K562 (cell line): ENCODE data around the gene HSD3B2. TPM values are rescaled to one million over a fixed set of nuclear protein-coding genes. Genes with fewer than 3 reads are reported as not detected.

Experiments used
- ATAC-seq: fragments of 200-7000 bp; cut with Tn5 transposase; 3 replicates; pipeline ENCODE4 v1.9.1; 2020; ENCODE audit warnings: moderate library complexity
- BruUV-seq: library from RNA; stranded (reverse); fragments of 400-500 nt; replicated peaks from 2 replicates; lab custom pipeline; 2021; lab: Mats Ljungman, UMichigan
- CTCF ChIA-PET: fragments of 300-600 bp; formaldehyde crosslinking; extraction: SDS; loops from one replicate; lab custom pipeline; 2021; ENCODE audit warnings: low intra/inter-chr PET ratio; lab: Yijun Ruan, JAX
- POLR2A ChIA-PET: fragments of 300-600, 350-650 bp; sonication (Branson Sonifier 250); formaldehyde crosslinking; extraction: SDS; loops from one replicate; lab custom pipeline; 2021; ENCODE audit warnings: antibody characterized with exemption, inconsistent platforms; lab: Yijun Ruan, JAX
- DNase-seq, 4 experiments: peaks; one replicate each; pipeline versions ENCODE4 v3.0.0 to v3.0.0-alpha.2; 2011 to 2018; ENCODE audit warnings: low spot score in 3 of 4, mixed read lengths in 3 of 4; ENCODE audit errors: extremely low read depth in 1 of 4
- FAIRE-seq: peaks from 2 replicates; lab custom pipeline; 2011; peaks lifted over from hg19 to GRCh38; lab: Jason Lieb, UNC
- H2AFZ ChIP-seq: 2 replicates; pipeline ENCODE4 v1.6.0; 2011; ENCODE audit warnings: low read depth, low read length, control low read depth, inconsistent platforms
- H3K27ac ChIP-seq: fragments of 200-600 bp; 3 replicates; pipeline ENCODE4 v1.8.0; 2011; ENCODE audit warnings: low read depth, mild to moderate bottlenecking, control low read depth, inconsistent platforms, low read length, moderate library complexity, mixed read lengths; ENCODE audit errors: extremely low read depth
- H3K27me3 ChIP-seq, 2 experiments: fragments of 300-600 bp in 1 of 2; 2 replicates in 1 of 2; 3 replicates in 1 of 2; pipeline versions ENCODE4 v1.6.0 to v1.8.0; 2011; ENCODE audit warnings: inconsistent platforms in 2 of 2, low read length in 2 of 2, mild to moderate bottlenecking in 1 of 2, mixed read lengths in 1 of 2, moderate library complexity in 1 of 2; ENCODE audit not compliant: control insufficient read depth in 2 of 2, insufficient read depth in 2 of 2
- H3K36me3 ChIP-seq: fragments of 300-600 bp; 3 replicates; pipeline ENCODE4 v1.8.0; 2011; ENCODE audit warnings: mild to moderate bottlenecking, low read length, inconsistent platforms; ENCODE audit not compliant: control insufficient read depth, insufficient read depth
- H3K4me1 ChIP-seq, 2 experiments: fragments of 200-600 bp in 1 of 2; replicated peaks in 1 of 2; 2 replicates in 1 of 2; 3 replicates in 1 of 2; pipeline versions ENCODE4 v1.5.1 to v1.8.0; 2011; ENCODE audit warnings: inconsistent platforms in 2 of 2, low read length in 2 of 2, mild to moderate bottlenecking in 1 of 2, mixed read lengths in 1 of 2, moderate library complexity in 1 of 2; ENCODE audit not compliant: control insufficient read depth in 2 of 2, insufficient read depth in 2 of 2
- H3K4me2 ChIP-seq: 2 replicates; pipeline ENCODE4 v1.6.1; 2011; ENCODE audit warnings: low read length, control low read depth, inconsistent platforms, mixed read lengths; ENCODE audit not compliant: insufficient read depth
- H3K4me3 ChIP-seq: fragments of 200-600 bp; sonication (generic), shearing (Covaris generic); 2 replicates; pipeline ENCODE4 v1.5.1; 2016; ENCODE audit warnings: control low read depth, inconsistent platforms
- H3K79me2 ChIP-seq: fragments of 200-600 bp; 3 replicates; pipeline ENCODE4 v1.8.0; 2011; ENCODE audit warnings: low read length, inconsistent platforms; ENCODE audit not compliant: control insufficient read depth, insufficient read depth
- H3K9ac ChIP-seq, 2 experiments: 2 replicates each; pipeline versions ENCODE4 v1.6.0 to v1.6.1; 2011; ENCODE audit warnings: low read depth in 2 of 2, low read length in 2 of 2, control low read depth in 1 of 2, inconsistent platforms in 1 of 2, mild to moderate bottlenecking in 1 of 2, mixed read lengths in 1 of 2; ENCODE audit not compliant: insufficient read depth in 1 of 2
- H3K9me1 ChIP-seq: one replicate; pipeline ENCODE4 v1.6.0; 2011; ENCODE audit warnings: inconsistent platforms, mild to moderate bottlenecking, low read length, moderate library complexity; ENCODE audit not compliant: control insufficient read depth, insufficient read depth
- H3K9me3 ChIP-seq: replicated peaks from 2 replicates; pipeline ENCODE4 v1.5.1; 2011; ENCODE audit warnings: low read depth, low read length, inconsistent platforms; ENCODE audit not compliant: control insufficient read depth, insufficient read depth
- H4K20me1 ChIP-seq: replicated peaks from 2 replicates; pipeline ENCODE4 v1.6.1; 2011; ENCODE audit warnings: low read length, inconsistent platforms, mixed read lengths; ENCODE audit not compliant: control insufficient read depth, insufficient read depth
- BMI1 ChIP-seq: fragments of 150-350 bp; IDR thresholded peaks from 2 replicates; pipeline ENCODE4 v1.6.1; 2014; ENCODE audit warnings: low read length
- IRF2 ChIP-seq: sonication (generic); formaldehyde crosslinking; IDR thresholded peaks from 2 replicates; pipeline ENCODE4 v1.8.1; 2022; ENCODE audit warnings: mild to moderate bottlenecking, missing genetic modification reagents
- MLX ChIP-seq, 2 experiments: fragments of 450-650 bp in 1 of 2; sonication (generic) in 1 of 2; formaldehyde crosslinking; conservative IDR thresholded peaks; 2 replicates each; pipeline versions ENCODE4 v1.4.0 to v1.8.1; 2020 to 2022; ENCODE audit warnings: mild to moderate bottlenecking in 1 of 2, missing genetic modification reagents in 1 of 2
- NCOR1 ChIP-seq: fragments of 450-650 bp; IDR thresholded peaks from 2 replicates; pipeline ENCODE4 v1.6.1; 2016; ENCODE audit warnings: mild to moderate bottlenecking, moderate library complexity
- NFIX ChIP-seq: fragments of 250-450 bp; sonication (Bioruptor Pico); IDR thresholded peaks from 2 replicates; pipeline ENCODE4 v1.4.0; 2020; ENCODE audit warnings: low read depth, mild to moderate bottlenecking, moderate library complexity
- NR2C1 ChIP-seq, 2 experiments: fragments of 450-650 bp; IDR thresholded peaks; 2 replicates each; pipeline ENCODE4 v1.6.1; 2017; ENCODE audit warnings: mild to moderate bottlenecking in 2 of 2, antibody characterized with exemption in 1 of 2, inconsistent platforms in 1 of 2, missing compliant biosample characterization in 1 of 2, missing genetic modification characterization in 1 of 2
- ZNF324 ChIP-seq: fragments of 250-450 bp; sonication (Bioruptor Pico); IDR thresholded peaks from 2 replicates; pipeline ENCODE4 v1.4.0; 2020; ENCODE audit warnings: mild to moderate bottlenecking
- WGBS: fragments of 100-300 bp; shearing (Covaris generic); methylation state at CpG from one replicate; pipeline ENCODE4 v1.1.6; 2016; ENCODE audit warnings: low coverage, mixed read lengths; ENCODE audit not compliant: insufficient coverage; ENCODE audit errors: missing lambda C conversion rate; 5-methylcytosine and 5-hydroxymethylcytosine counted together
- in situ Hi-C: fragments of 300-500 bp; cut with MboI; formaldehyde crosslinking; loops from 4 replicates; pipeline ENCODE4 v1.15.0; 2018; ENCODE audit warnings: inconsistent platforms, mixed read lengths
- intact Hi-C: fragments of 100-400 bp; cut with micrococcal nuclease; formaldehyde crosslinking; loops from 2 replicates; pipeline ENCODE4 v1.14.2; 2022
- polyA plus RNA-seq, 8 experiments: library from polyadenylated mRNA; depleted of rRNA in 4 of 8; stranded (reverse) in 5 of 8; unstranded in 3 of 8; fragments of >200 nt; fragmentation: Nextera tagmentation in 2 of 8; fragmentation: Illumina TruSeq in 1 of 8; extraction: Ambion mirVana in 2 of 8; extraction: Trizol in 1 of 8; gene quantifications; 2 replicates each; pipeline versions ENCODE4 v1.2.1 to v1.2.3, GENCODE V29; 2011 to 2014; ENCODE audit warnings: inconsistent platforms in 1 of 8, missing spikeins in 1 of 8
- total RNA-seq, 7 experiments: library from RNA; depleted of rRNA in 6 of 7; stranded (reverse); fragments of >200 nt in 6 of 7; fragmentation: Illumina TruSeq in 2 of 7; extraction: Trizol in 2 of 7; gene quantifications; 2 replicates each; pipeline versions ENCODE4 v1.2.1 to v1.2.3, GENCODE V29; 2011 to 2021; ENCODE audit warnings: low replicate concordance in 1 of 7
- TF ChIP-seq, protein P1 (sequence below): sonication (generic); formaldehyde crosslinking; IDR thresholded peaks from 2 replicates; pipeline ENCODE4 v1.8.1; 2023; ENCODE audit warnings: mild to moderate bottlenecking, missing genetic modification reagents

Gene HSD3B2
- total and polyA plus RNA-seq, 9 of the 15 experiments (the other 6 are each of a cell fraction or from before 2014, with no cell fraction given): 1.1 TPM; not detected in 8

GRCh38 chr1:119410961-119411360 lies 4.0 kb upstream of the HSD3B2 start (continued):
- TF ChIP-seq BMI1: no peak

DNA sequence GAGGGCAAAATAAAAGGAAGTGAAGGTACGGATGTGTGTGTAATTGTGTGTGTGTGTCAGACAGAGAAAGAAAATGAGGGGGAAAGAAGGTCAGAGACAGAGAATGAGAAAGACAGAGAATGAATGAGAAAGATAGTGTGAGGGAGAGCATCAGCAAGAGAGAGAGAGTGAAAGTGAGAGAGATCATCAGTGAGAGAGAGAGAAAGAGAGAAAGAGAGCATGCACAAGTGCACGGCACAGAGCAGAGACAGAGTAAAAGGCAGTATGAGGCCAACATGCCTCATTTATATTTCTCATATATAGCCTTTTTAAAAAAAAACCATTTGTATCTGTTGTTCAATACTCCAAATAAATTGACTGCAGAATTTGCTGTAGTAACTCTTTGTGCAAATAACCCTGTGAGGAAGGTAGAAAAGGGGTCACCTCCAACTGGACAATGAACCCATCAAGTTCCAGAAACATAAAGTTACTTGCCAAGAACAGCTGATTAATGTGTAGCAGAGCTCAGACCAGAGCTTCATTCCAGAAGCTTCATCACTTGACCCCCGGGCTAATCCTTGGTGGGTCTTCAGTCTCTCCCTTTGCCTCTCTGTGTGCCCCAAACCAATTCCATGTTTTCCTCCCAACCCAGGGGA lies 1.2 kb downstream of the HSD3B2 start:
- no TSS peak for BruUV-seq
- no peak for FAIRE-seq
- intact Hi-C loops: no loop called here
- POLR2A ChIA-PET: interaction anchor here (0.7 to 1.0 kb wide), 2 partner anchors 11 to 39 kb away, joined by 3 to 5 read pairs; no protein-coding TSS in a partner anchor
- no peak for TF ChIP-seq ZNF324
- TF ChIP-seq, protein P1, sequence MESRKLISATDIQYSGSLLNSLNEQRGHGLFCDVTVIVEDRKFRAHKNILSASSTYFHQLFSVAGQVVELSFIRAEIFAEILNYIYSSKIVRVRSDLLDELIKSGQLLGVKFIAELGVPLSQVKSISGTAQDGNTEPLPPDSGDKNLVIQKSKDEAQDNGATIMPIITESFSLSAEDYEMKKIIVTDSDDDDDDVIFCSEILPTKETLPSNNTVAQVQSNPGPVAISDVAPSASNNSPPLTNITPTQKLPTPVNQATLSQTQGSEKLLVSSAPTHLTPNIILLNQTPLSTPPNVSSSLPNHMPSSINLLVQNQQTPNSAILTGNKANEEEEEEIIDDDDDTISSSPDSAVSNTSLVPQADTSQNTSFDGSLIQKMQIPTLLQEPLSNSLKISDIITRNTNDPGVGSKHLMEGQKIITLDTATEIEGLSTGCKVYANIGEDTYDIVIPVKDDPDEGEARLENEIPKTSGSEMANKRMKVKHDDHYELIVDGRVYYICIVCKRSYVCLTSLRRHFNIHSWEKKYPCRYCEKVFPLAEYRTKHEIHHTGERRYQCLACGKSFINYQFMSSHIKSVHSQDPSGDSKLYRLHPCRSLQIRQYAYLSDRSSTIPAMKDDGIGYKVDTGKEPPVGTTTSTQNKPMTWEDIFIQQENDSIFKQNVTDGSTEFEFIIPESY: no peak
- TF ChIP-seq MLX (CRISPR knock-in tag; conservative IDR thresholded peaks at IDR 0.05): no peak
- TF ChIP-seq NR2C1 (IDR thresholded peaks at IDR 0.05): no peak
- no peak for TF ChIP-seq NR2C1 (tag; IDR thresholded peaks at IDR 0.05)
- no peak for TF ChIP-seq IRF2 (CRISPR knock-in tag)
- TF ChIP-seq NCOR1: no peak
- no peak for TF ChIP-seq NFIX (CRISPR knock-in tag)
- WGBS: 2% methylated on average over 3 of the region's 3 CpGs
- ATAC-seq: no peak
- H3K79me2 ChIP-seq: no peaks in the 10 kb centered on the region
- H2AFZ ChIP-seq: no peak overlapping the region
- H3K36me3 ChIP-seq: no peaks in the 10 kb centered on the region
- H3K4me1 ChIP-seq: no peaks in the 10 kb centered on the region
- H3K9ac ChIP-seq: no peak overlapping the region
- no peak overlapping the region for H3K27ac ChIP-seq
- no peak overlapping the region for H3K4me3 ChIP-seq
- H3K4me2 ChIP-seq: no peak overlapping the region
- in situ Hi-C loops: no loop called here
- H3K9me1 ChIP-seq: no peaks in the 10 kb centered on the region
- no peaks in the 10 kb centered on the region for H3K9me3 ChIP-seq
- no peaks in the 10 kb centered on the region for H4K20me1 ChIP-seq
- CTCF ChIA-PET: no interaction called here
- no peaks in the 10 kb centered on the region for H3K27me3 ChIP-seq
- DNase-seq: no peak
